ENCODE results near the gene YIPF3. TPM values are rescaled to one million over a fixed set of nuclear protein-coding genes. Genes with fewer than 3 reads are reported as not detected.

YIPF3 gene
- total RNA-seq, 1 donor from 2014 or later = 83.2 TPM

DNA sequence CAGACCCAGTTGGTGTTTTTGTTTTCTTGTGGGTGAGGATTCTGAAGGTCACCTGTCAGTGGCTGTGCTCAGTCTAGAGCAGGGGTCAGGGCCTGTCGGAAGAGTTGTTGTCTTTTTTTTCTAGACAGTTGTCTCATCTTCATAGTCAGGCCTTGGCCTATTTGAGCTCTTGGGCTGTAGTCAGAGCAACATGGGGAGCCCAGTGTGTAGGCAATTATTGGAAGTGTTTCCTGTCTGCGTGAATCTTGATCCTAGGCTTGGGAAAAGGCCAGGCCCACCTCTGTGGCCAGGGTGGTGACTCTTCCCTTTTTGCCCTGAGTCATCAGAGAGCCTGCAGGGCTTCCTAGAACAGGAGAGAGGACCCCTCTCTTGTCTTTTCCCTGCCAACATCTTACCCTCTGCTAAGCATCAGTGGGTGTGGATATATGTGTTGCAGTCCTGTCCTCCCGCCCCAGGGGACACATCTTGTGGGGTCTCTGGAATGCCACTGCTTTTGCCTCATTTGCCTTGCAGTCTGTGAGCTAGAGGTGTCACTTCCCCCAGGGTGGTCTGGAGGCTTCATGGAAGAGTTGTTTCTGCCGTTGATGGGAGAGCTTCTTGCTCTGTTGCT is 28.0 kb downstream of the YIPF3 start:
- FAIRE-seq (no peak), DNase-seq (ENCODE audit: low read depth) (no peak)
- H3K27me3 ChIP-seq (ENCODE audit: control insufficient read depth, insufficient read depth, low read length) = no peaks in the 10 kb centered on the region
- no peak overlapping the region for H3K4me3 ChIP-seq (ENCODE audit: low read depth, low read length)
- TF ChIP-seq, protein P1, sequence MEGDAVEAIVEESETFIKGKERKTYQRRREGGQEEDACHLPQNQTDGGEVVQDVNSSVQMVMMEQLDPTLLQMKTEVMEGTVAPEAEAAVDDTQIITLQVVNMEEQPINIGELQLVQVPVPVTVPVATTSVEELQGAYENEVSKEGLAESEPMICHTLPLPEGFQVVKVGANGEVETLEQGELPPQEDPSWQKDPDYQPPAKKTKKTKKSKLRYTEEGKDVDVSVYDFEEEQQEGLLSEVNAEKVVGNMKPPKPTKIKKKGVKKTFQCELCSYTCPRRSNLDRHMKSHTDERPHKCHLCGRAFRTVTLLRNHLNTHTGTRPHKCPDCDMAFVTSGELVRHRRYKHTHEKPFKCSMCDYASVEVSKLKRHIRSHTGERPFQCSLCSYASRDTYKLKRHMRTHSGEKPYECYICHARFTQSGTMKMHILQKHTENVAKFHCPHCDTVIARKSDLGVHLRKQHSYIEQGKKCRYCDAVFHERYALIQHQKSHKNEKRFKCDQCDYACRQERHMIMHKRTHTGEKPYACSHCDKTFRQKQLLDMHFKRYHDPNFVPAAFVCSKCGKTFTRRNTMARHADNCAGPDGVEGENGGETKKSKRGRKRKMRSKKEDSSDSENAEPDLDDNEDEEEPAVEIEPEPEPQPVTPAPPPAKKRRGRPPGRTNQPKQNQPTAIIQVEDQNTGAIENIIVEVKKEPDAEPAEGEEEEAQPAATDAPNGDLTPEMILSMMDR (IDR thresholded peaks at IDR 0.05; ENCODE audit: insufficient read depth, low read length, severe bottlenecking) = no peak
- no peaks in the 10 kb centered on the region for H3K36me3 ChIP-seq (ENCODE audit: control insufficient read depth, insufficient read depth, low read length)

- peak; percentile 93 for DNase-seq (ENCODE audit: low read depth)
- FAIRE-seq = no peak
- H3K27me3 ChIP-seq (ENCODE audit: control insufficient read depth, insufficient read depth, low read length) = no peaks in the 10 kb centered on the region
- peaks cover 2% of the 10 kb centered on the region for H3K36me3 ChIP-seq (ENCODE audit: control insufficient read depth, insufficient read depth, low read length)
- H3K4me3 ChIP-seq (ENCODE audit: low read depth, low read length) = no peak overlapping the region
- TF ChIP-seq, protein P1 (IDR thresholded peaks at IDR 0.05; ENCODE audit: insufficient read depth, low read length, severe bottlenecking) = no peak
Measured at GRCh38 chr6:43481591-43482236, 35.0 kb downstream of the YIPF3 start.

- H3K36me3 ChIP-seq (ENCODE audit: control insufficient read depth, insufficient read depth, low read length) = peaks cover 2% of the 10 kb centered on the region
- no peaks in the 10 kb centered on the region for H3K27me3 ChIP-seq (ENCODE audit: control insufficient read depth, insufficient read depth, low read length)
- no peak for FAIRE-seq
- peak; percentile 89 for DNase-seq (ENCODE audit: low read depth)
- no peak overlapping the region for H3K4me3 ChIP-seq (ENCODE audit: low read depth, low read length)
- TF ChIP-seq, protein P1 (IDR thresholded peaks at IDR 0.05; ENCODE audit: insufficient read depth, low read length, severe bottlenecking) = no peak
Measured at GRCh38 chr6:43481075-43481474, 35.7 kb downstream of the YIPF3 start.

DNA sequence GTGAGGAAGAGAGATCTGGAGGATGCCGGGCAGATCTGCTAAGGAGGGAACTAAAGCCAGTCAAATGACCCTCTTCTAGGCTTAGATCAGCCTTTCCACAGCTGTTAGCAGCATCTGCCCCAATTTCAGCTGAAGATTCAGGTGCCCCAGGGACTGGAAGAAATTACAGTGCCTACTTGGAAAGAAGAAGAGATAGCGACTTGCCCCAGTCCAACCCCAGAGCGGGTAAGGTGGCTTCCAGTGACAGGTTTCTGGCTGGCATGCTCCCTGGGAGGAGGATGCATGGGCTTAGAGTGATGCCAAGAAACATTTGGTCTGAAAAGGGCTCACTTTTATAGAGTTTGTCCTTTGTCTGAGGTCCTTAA is 38.7 kb downstream of the YIPF3 start:
- DNase-seq (ENCODE audit: low read depth) (no peak), FAIRE-seq (no peak)
- H3K36me3 ChIP-seq (ENCODE audit: control insufficient read depth, insufficient read depth, low read length) = peaks cover under 1% of the 10 kb centered on the region
- TF ChIP-seq, protein P1 (IDR thresholded peaks at IDR 0.05; ENCODE audit: insufficient read depth, low read length, severe bottlenecking) = no peak
- H3K4me3 ChIP-seq (ENCODE audit: low read depth, low read length) = peak overlapping the region; percentile 64
- H3K27me3 ChIP-seq (ENCODE audit: control insufficient read depth, insufficient read depth, low read length) = no peaks in the 10 kb centered on the region

GRCh38 chr6:43477235-43478007 is 39.3 kb downstream of the YIPF3 start, which contains the start of gene TJAP1:
Gene TJAP1, plus strand, starts transcription at chr6:43477570. Its CDS starts 21,432 bp downstream, at chr6:43499002.
- TF ChIP-seq, protein P1 (IDR thresholded peaks at IDR 0.05; ENCODE audit: insufficient read depth, low read length, severe bottlenecking) = no peak
- Histone ChIP-seq H3K27me3 (ENCODE audit: control insufficient read depth, insufficient read depth, low read length) (no peaks in the 10 kb centered on the region), H3K4me3 (ENCODE audit: low read depth, low read length) (peak within 1 kb of the TSS; percentile 64), H3K36me3 (ENCODE audit: control insufficient read depth, insufficient read depth, low read length) (no peaks in the 10 kb centered on the region)
- FAIRE-seq (no peak), DNase-seq (ENCODE audit: low read depth) (peak; percentile 70)

Data from bronchial epithelial cell (primary cell).